Upper lobe of left lung (tissue), 6 donors: ENCODE results near the gene ISCA2. TPM values are rescaled to one million over a fixed set of nuclear protein-coding genes. Genes with fewer than 3 reads are reported as not detected.
A peak's percentile ranks its signal among the peaks of the same experiment; 100 is the strongest.

Experiments
- ATAC-seq, 2 donors: fragments of 200-7000 bp; cut with Tn5 transposase; one replicate each; pipeline ENCODE4 v1.9.1; 2022; ENCODE audit warnings: mild to moderate bottlenecking in 2 of 2, moderate library complexity in 2 of 2; ENCODE audit not compliant: low FRiP score in 2 of 2
- DNase-seq, 2 donors: peaks; one replicate each; pipeline ENCODE4 v3.0.0-alpha.2; 2019 to 2020
- H3K27ac ChIP-seq, 4 donors: fragments of 200-600 bp; sonication (generic); one replicate each; pipeline ENCODE4 v1.5.1; 2016 to 2019
- H3K27me3 ChIP-seq, 4 donors: fragments of 200-600 bp; sonication (generic); one replicate each; pipeline ENCODE4 v1.5.1; 2017 to 2019
- H3K36me3 ChIP-seq, 4 donors: fragments of 200-600 bp; sonication (generic); one replicate each; pipeline ENCODE4 v1.5.1; 2016 to 2019
- H3K4me1 ChIP-seq, 4 donors: fragments of 200-600 bp; sonication (generic); one replicate each; pipeline ENCODE4 v1.5.1; 2018 to 2019
- H3K4me3 ChIP-seq, 4 donors: fragments of 200-600 bp; sonication (generic); one replicate each; pipeline ENCODE4 v1.5.1; 2017 to 2019; ENCODE audit warnings: mild to moderate bottlenecking in 2 of 4, moderate library complexity in 1 of 4
- H3K9me3 ChIP-seq, 4 donors: fragments of 200-600 bp; sonication (generic); one replicate each; pipeline ENCODE4 v1.5.1; 2018 to 2019
- EP300 ChIP-seq, 4 donors: sonication (generic); formaldehyde crosslinking; IDR thresholded peaks; one replicate each; pipeline ENCODE4 v1.5.1; 2017; ENCODE audit warnings: antibody characterized with exemption in 4 of 4, control low read depth in 2 of 4
- POLR2A ChIP-seq, 4 donors: fragments of 450-650 bp; IDR thresholded peaks; one replicate each; pipeline ENCODE4 v1.5.1; 2016 to 2017; ENCODE audit warnings: antibody characterized with exemption in 4 of 4, mild to moderate bottlenecking in 2 of 4
- POLR2AphosphoS5 ChIP-seq, 2 donors: sonication (generic); formaldehyde crosslinking; IDR thresholded peaks; one replicate each; pipeline ENCODE4 v1.5.1; 2017; ENCODE audit warnings: antibody characterized with exemption in 2 of 2
- whole genome bisulfite sequencing, 2 donors: methylation state at CpG; one replicate each; pipeline ENCODE4 v1.1.5; 2017 to 2018; 5-methylcytosine and 5-hydroxymethylcytosine counted together
- total RNA-seq, 6 donors: library from RNA; depleted of rRNA in 4 of 6; stranded (reverse); fragments of >200 nt in 4 of 6; gene quantifications; one replicate each; pipeline versions ENCODE4 v1.1.0 to v1.2.1, GENCODE V29; 2016 to 2021
- TF ChIP-seq, protein P1 (sequence below), 6 experiments: fragments of 450-650 bp in 4 of 6; fragments of 200-600 bp in 2 of 6; sonication (generic) in 2 of 6; IDR thresholded peaks; one replicate each; pipeline ENCODE4 v1.5.1; 2016 to 2019; ENCODE audit warnings: antibody characterized with exemption in 6 of 6
- donor health status: DM: no; HTN: no; CAD: no; lungs with moderate emphysema.
- donor health status: DM: no; HTN: yes; CAD: no; lungs with severe emphysema.

ISCA2 gene
- total RNA-seq, 6 donors from 2014 or later = 11.8 to 29.0 (median 22.6) TPM

DNA sequence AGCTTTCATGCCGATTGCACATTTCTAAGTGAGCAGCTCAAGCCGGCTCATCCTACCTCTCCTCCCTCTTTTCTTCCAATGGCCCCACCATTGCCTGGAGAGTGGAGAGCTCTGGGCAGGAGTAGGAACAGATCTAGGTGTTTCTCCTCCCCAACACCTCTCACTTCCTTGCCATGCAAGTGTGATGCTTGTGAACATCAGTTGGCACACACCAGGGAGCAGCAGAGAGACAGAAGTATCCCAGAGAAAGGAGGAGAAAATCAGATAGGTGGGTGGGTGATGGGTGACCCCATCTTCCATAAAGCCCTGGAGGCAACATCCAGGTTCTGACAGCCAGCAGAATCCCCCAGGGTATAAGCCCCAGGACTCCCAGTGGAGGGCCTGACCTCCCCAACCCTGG lies 28.2 kb upstream of the ISCA2 start:
- 79 to 91% methylated on average over 2 of the region's 2 CpGs for WGBS, 2 donors
- no peak for ATAC-seq
- no peak overlapping the region for H3K4me3 ChIP-seq
- no peaks in the 10 kb centered on the region for H3K27me3 ChIP-seq
- peaks cover 0 to 6% (median 1%) of the 10 kb centered on the region in 4 donors for H3K36me3 ChIP-seq
- no peaks in the 10 kb centered on the region for H3K9me3 ChIP-seq
- no peak for TF ChIP-seq POLR2AphosphoS5 (IDR thresholded peaks at IDR 0.05)
- TF ChIP-seq, protein P1, sequence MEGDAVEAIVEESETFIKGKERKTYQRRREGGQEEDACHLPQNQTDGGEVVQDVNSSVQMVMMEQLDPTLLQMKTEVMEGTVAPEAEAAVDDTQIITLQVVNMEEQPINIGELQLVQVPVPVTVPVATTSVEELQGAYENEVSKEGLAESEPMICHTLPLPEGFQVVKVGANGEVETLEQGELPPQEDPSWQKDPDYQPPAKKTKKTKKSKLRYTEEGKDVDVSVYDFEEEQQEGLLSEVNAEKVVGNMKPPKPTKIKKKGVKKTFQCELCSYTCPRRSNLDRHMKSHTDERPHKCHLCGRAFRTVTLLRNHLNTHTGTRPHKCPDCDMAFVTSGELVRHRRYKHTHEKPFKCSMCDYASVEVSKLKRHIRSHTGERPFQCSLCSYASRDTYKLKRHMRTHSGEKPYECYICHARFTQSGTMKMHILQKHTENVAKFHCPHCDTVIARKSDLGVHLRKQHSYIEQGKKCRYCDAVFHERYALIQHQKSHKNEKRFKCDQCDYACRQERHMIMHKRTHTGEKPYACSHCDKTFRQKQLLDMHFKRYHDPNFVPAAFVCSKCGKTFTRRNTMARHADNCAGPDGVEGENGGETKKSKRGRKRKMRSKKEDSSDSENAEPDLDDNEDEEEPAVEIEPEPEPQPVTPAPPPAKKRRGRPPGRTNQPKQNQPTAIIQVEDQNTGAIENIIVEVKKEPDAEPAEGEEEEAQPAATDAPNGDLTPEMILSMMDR (IDR thresholded peaks at IDR 0.05) = no peak
- no peak for TF ChIP-seq POLR2A (IDR thresholded peaks at IDR 0.05)
- TF ChIP-seq EP300 (IDR thresholded peaks at IDR 0.05) = no peak
- no peak for DNase-seq
- peaks cover 0 to 33% (median 10%) of the 10 kb centered on the region in 4 donors for H3K4me1 ChIP-seq
- H3K27ac ChIP-seq = no peak overlapping the region

DNA sequence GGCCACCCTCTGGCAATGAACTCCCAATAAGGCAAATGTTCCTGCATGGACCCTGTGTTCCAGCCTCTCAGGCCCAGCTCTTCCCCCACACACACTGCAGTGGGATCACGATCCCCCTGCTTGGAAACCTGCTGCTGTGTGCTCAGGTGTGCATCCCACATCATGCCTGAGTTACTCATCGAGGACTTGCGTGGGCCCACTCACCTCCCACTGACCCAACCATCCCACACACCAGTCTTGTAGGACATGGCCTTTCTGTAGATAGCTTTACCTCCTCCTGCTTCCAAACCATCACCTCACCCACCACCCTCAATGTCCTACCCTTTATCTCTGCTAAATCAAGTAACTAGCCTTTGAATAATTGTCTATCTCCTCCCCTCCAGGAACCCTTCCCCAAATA lies 25.1 kb upstream of the ISCA2 start:
- peak overlapping the region in 1 of 4 donors; percentile 49 for H3K27ac ChIP-seq
- no peak for ATAC-seq

DNA sequence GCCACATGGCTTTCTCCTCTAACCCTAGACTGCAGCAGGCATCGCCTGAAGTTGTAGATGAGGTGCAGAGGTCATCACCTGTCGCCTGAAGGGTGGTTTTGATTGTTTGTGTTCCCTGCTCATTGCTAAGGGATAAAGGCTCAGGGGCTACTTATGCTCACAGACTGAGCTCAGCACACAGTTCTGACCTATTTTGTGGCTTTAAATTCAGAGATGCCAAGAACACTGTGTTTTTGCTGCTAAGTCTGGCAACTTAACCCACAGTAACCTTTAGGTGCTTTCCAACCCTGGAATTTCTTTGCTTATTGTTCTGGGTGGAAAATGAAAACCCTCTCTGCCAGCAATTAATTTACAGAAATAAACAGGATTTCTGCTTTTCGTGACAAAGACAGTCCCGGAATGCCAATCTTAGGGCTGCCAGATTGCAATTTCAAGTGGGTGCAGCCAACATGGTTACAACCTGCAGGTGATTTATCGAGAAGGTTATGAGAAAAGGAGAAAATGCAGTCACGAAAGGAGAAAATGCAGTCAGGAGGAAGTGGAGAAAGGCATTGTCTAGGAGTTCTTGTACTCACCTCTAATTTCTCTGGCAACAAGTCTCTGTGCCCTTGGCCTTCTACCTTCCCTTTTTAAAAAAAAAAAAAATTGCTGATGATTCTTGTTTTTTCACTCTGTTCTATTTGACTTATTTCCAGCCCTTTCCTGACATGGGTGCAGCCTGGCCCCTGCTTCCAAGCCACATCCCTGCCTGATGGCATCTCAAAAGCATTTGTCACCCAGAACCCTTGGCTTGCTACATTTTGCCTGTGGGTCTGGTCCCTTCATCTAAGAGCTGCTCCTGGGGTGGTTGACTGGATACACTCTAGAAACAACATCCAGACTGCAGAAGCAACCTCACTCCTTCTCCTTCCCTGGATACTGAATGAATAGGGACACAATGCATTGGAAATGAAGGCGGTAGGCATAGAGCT lies 23.7 kb upstream of the ISCA2 start:
- Histone ChIP-seq H3K4me1 (peaks cover 0 to 22% (median 14%) of the 10 kb centered on the region in 4 donors), H3K27me3 (no peaks in the 10 kb centered on the region), H3K27ac (peak overlapping the region in 1 of 4 donors; percentile 2), H3K36me3 (peaks cover 0 to 30% (median 22%) of the 10 kb centered on the region in 4 donors), H3K4me3 (no peak overlapping the region), H3K9me3 (no peaks in the 10 kb centered on the region)
- no peak for ATAC-seq
- DNase-seq = no peak
- 51 to 60% methylated on average over 7 of the region's 7 CpGs for WGBS, 2 donors
- TF ChIP-seq POLR2AphosphoS5 (IDR thresholded peaks at IDR 0.05) = no peak
- no peak for TF ChIP-seq POLR2A (IDR thresholded peaks at IDR 0.05)
- TF ChIP-seq, protein P1 (IDR thresholded peaks at IDR 0.05) = no peak
- no peak for TF ChIP-seq EP300 (IDR thresholded peaks at IDR 0.05)

More for the DNA sequence above, 25.1 kb upstream of the ISCA2 start:
- no peaks in the 10 kb centered on the region for H3K9me3 ChIP-seq
- peaks cover 0 to 19% (median 11%) of the 10 kb centered on the region in 4 donors for H3K36me3 ChIP-seq
- 92 to 98% methylated on average over 3 of the region's 3 CpGs for WGBS, 2 donors
- peaks cover 0 to 28% (median 14%) of the 10 kb centered on the region in 4 donors for H3K4me1 ChIP-seq
- TF ChIP-seq POLR2A (IDR thresholded peaks at IDR 0.05) (no peak), POLR2AphosphoS5 (IDR thresholded peaks at IDR 0.05) (no peak), EP300 (IDR thresholded peaks at IDR 0.05) (no peak)
- TF ChIP-seq, protein P1 (IDR thresholded peaks at IDR 0.05) = no peak
- no peaks in the 10 kb centered on the region for H3K27me3 ChIP-seq
- no peak for DNase-seq
- H3K4me3 ChIP-seq = no peak overlapping the region

DNA sequence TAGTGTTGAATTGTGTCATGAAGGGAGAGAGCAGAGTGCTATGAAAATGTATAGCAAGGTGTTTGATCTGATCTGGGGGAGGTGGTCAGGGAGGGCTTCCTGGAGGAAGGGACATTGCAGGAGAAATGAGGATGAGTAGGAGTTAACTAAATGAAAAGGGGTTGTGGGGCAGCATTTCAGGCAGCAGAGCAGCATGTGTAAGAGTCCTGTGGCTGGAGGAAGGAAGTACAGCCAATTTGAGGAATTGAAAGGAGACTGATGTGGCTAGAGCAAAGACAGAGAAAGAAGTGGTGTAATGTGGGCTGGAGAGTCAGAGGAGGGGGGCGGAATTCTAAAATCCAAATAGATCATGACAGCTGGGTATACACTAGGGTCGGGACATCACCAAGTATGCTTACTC lies 21.0 kb upstream of the ISCA2 start:
- peaks cover 0 to 52% (median 34%) of the 10 kb centered on the region in 4 donors for H3K36me3 ChIP-seq

More for the DNA sequence above, 21.0 kb upstream of the ISCA2 start:
- Histone ChIP-seq H3K27me3 (no peaks in the 10 kb centered on the region), H3K4me3 (no peak overlapping the region), H3K9me3 (no peaks in the 10 kb centered on the region), H3K4me1 (peaks cover 0 to 22% (median 14%) of the 10 kb centered on the region in 4 donors), H3K27ac (no peak overlapping the region)
- no peak for DNase-seq
- peak in 1 of 2 donors; percentile 52 for ATAC-seq
- TF ChIP-seq EP300 (IDR thresholded peaks at IDR 0.05) (no peak), POLR2AphosphoS5 (IDR thresholded peaks at IDR 0.05) (no peak), POLR2A (IDR thresholded peaks at IDR 0.05) (no peak)
- TF ChIP-seq, protein P1 (IDR thresholded peaks at IDR 0.05) = no peak
- WGBS, 2 donors = 74 to 77% methylated on average over 2 of the region's 2 CpGs
